ENCODE results near the gene PLAAT4. TPM values are rescaled to one million over a fixed set of nuclear protein-coding genes. Genes with fewer than 3 reads are reported as not detected.
"Not testable (repeated sequence)": the region's sequence is repeated elsewhere in the genome, so short reads cannot be mapped to it uniquely, and the experiment has no call there.

The PLAAT4 gene
- total RNA-seq, 1 donor from 2014 or later, result 36.1 TPM

GRCh38 chr11:63560506-63561180 is 24.0 kb downstream of the PLAAT4 start:
- intact Hi-C loops (cut with DNase I), result no loop called here
- ATAC-seq (peak; percentile 53), DNase-seq (ENCODE audit: missing footprints) (no peak)

GRCh38 chr11:63563201-63564055 is 26.8 kb downstream of the PLAAT4 start, which contains the start of gene PLAAT2:
Gene PLAAT2, minus strand, starts transcription at chr11:63563379. Its CDS starts 55 bp downstream, at chr11:63563324.
- no peak for ATAC-seq
- intact Hi-C loops (cut with DNase I), result no loop called here
- DNase-seq (ENCODE audit: missing footprints), result no peak

- DNase-seq (ENCODE audit: missing footprints), result no peak
- no peak for ATAC-seq
- intact Hi-C loops (cut with DNase I), result no loop called here
Measured at GRCh38 chr11:63564056-63564774, 27.6 kb downstream of the PLAAT4 start.

GRCh38 chr11:63564784-63565350 is 28.3 kb downstream of the PLAAT4 start:
- DNase-seq (ENCODE audit: missing footprints), result no peak
- intact Hi-C loops (cut with DNase I), result no loop called here

GRCh38 chr11:63567044-63567840 is 30.6 kb downstream of the PLAAT4 start:
- DNase-seq (ENCODE audit: missing footprints) (no peak), ATAC-seq (peak; percentile 95)
- intact Hi-C loops (cut with DNase I), result loop anchor here (2.0 kb wide), 1 partner anchor 30 kb away; the partner anchor contains the start of gene PLAAT4

More at GRCh38 chr11:63564784-63565350, 28.3 kb downstream of the PLAAT4 start:
- ATAC-seq, result no peak

GRCh38 chr11:63569570-63569969 is 33.0 kb downstream of the PLAAT4 start:
- intact Hi-C loops (cut with DNase I), result no loop called here
- DNase-seq (ENCODE audit: missing footprints) (no peak), ATAC-seq (no peak)

- intact Hi-C loops (cut with DNase I), result loop anchor here (2.0 kb wide), 1 partner anchor 39 kb away; no protein-coding TSS in a partner anchor
Measured at GRCh38 chr11:63572026-63572688, 35.5 kb downstream of the PLAAT4 start.

GRCh38 chr11:63573881-63574855 is 37.6 kb downstream of the PLAAT4 start:
- DNase-seq (ENCODE audit: missing footprints), result no peak

More at GRCh38 chr11:63572026-63572688, 35.5 kb downstream of the PLAAT4 start:
- ATAC-seq (no peak), DNase-seq (ENCODE audit: missing footprints) (no peak)

GRCh38 chr11:63574856-63575602 is 38.4 kb downstream of the PLAAT4 start:
- intact Hi-C loops (cut with DNase I), result no loop called here
- DNase-seq (ENCODE audit: missing footprints) (no peak), ATAC-seq (peak; percentile 94)

More at GRCh38 chr11:63573881-63574855, 37.6 kb downstream of the PLAAT4 start:
- intact Hi-C loops (cut with DNase I), result loop anchor here (2.0 kb wide), 1 partner anchor 37 kb away; no protein-coding TSS in a partner anchor
- ATAC-seq, result peak; percentile 80

GRCh38 chr11:63578882-63579281 is 42.3 kb downstream of the PLAAT4 start:
- intact Hi-C loops (cut with DNase I); DNase-seq (ENCODE audit: missing footprints); ATAC-seq: not testable (repeated sequence)

- ATAC-seq; DNase-seq (ENCODE audit: missing footprints); intact Hi-C loops (cut with DNase I): not testable (repeated sequence)
Measured at GRCh38 chr11:63581224-63581623, 44.6 kb downstream of the PLAAT4 start.

- DNase-seq (ENCODE audit: missing footprints), result no peak
- no peak for ATAC-seq
- intact Hi-C loops (cut with DNase I), result no loop called here
Measured at GRCh38 chr11:63583357-63583677, 46.7 kb downstream of the PLAAT4 start.

GRCh38 chr11:63586451-63587166 is 50.0 kb downstream of the PLAAT4 start:
- DNase-seq (ENCODE audit: missing footprints) (no peak), ATAC-seq (no peak)
- intact Hi-C loops (cut with DNase I), result no loop called here

GRCh38 chr11:63589000-63589399 is 52.4 kb downstream of the PLAAT4 start:
- intact Hi-C loops (cut with DNase I), result no loop called here
- ATAC-seq (no peak), DNase-seq (ENCODE audit: missing footprints) (no peak)
